ENCODE measurements around the gene COL4A2.
"Not testable (repeated sequence)": the region's sequence is repeated elsewhere in the genome, so short reads cannot be mapped to it uniquely, and the experiment has no call there.

Gene COL4A2

GRCh38 chr13:110484290-110485048 lies 177.4 kb downstream of the COL4A2 start:
- Histone ChIP-seq H3K4me1 (ENCODE audit: control insufficient read depth, insufficient read depth, low read length, poor library complexity, severe bottlenecking) (no peaks in the 10 kb centered on the region), H3K27me3 (replicated peaks; ENCODE audit: control insufficient read depth, insufficient read depth, low read length, poor library complexity, severe bottlenecking) (no peaks in the 10 kb centered on the region), H3K36me3 (ENCODE audit: control insufficient read depth, insufficient read depth, low read length) (no peaks in the 10 kb centered on the region), H3K4me3 (ENCODE audit: insufficient read depth, low read depth, low read length, poor library complexity, severe bottlenecking) (no peak overlapping the region), H3K27ac (ENCODE audit: insufficient read depth, low read length, poor library complexity, severe bottlenecking) (no peak overlapping the region), H3K9me3 (ENCODE audit: control insufficient read depth, low read length) (no peaks in the 10 kb centered on the region)
- DNase-seq: no peak

GRCh38 chr13:110485604-110486003 lies 178.5 kb downstream of the COL4A2 start:
- no peaks in the 10 kb centered on the region for H3K27me3 ChIP-seq (replicated peaks; ENCODE audit: control insufficient read depth, insufficient read depth, low read length, poor library complexity, severe bottlenecking)
- H3K36me3 ChIP-seq (ENCODE audit: control insufficient read depth, insufficient read depth, low read length): no peaks in the 10 kb centered on the region
- no peak overlapping the region for H3K27ac ChIP-seq (ENCODE audit: insufficient read depth, low read length, poor library complexity, severe bottlenecking)
- no peak overlapping the region for H3K4me3 ChIP-seq (ENCODE audit: insufficient read depth, low read depth, low read length, poor library complexity, severe bottlenecking)
- no peaks in the 10 kb centered on the region for H3K4me1 ChIP-seq (ENCODE audit: control insufficient read depth, insufficient read depth, low read length, poor library complexity, severe bottlenecking)
- no peaks in the 10 kb centered on the region for H3K9me3 ChIP-seq (ENCODE audit: control insufficient read depth, low read length)
- DNase-seq: no peak

GRCh38 chr13:110486061-110486715 lies 179.1 kb downstream of the COL4A2 start:
- H3K4me3 ChIP-seq (ENCODE audit: insufficient read depth, low read depth, low read length, poor library complexity, severe bottlenecking): no peak overlapping the region
- H3K36me3 ChIP-seq (ENCODE audit: control insufficient read depth, insufficient read depth, low read length): no peaks in the 10 kb centered on the region

GRCh38 chr13:110486880-110487279 lies 179.8 kb downstream of the COL4A2 start:
- not testable (repeated sequence) for H3K9me3 ChIP-seq (ENCODE audit: control insufficient read depth, low read length); H3K4me1 ChIP-seq (ENCODE audit: control insufficient read depth, insufficient read depth, low read length, poor library complexity, severe bottlenecking); DNase-seq; H3K27me3 ChIP-seq (replicated peaks; ENCODE audit: control insufficient read depth, insufficient read depth, low read length, poor library complexity, severe bottlenecking); H3K36me3 ChIP-seq (ENCODE audit: control insufficient read depth, insufficient read depth, low read length); H3K27ac ChIP-seq (ENCODE audit: insufficient read depth, low read length, poor library complexity, severe bottlenecking); H3K4me3 ChIP-seq (ENCODE audit: insufficient read depth, low read depth, low read length, poor library complexity, severe bottlenecking)

More at GRCh38 chr13:110486061-110486715, 179.1 kb downstream of the COL4A2 start:
- H3K27ac ChIP-seq (ENCODE audit: insufficient read depth, low read length, poor library complexity, severe bottlenecking): no peak overlapping the region
- no peaks in the 10 kb centered on the region for H3K27me3 ChIP-seq (replicated peaks; ENCODE audit: control insufficient read depth, insufficient read depth, low read length, poor library complexity, severe bottlenecking)
- DNase-seq: no peak
- no peaks in the 10 kb centered on the region for H3K9me3 ChIP-seq (ENCODE audit: control insufficient read depth, low read length)
- H3K4me1 ChIP-seq (ENCODE audit: control insufficient read depth, insufficient read depth, low read length, poor library complexity, severe bottlenecking): no peaks in the 10 kb centered on the region

GRCh38 chr13:110490009-110490770 lies 183.1 kb downstream of the COL4A2 start:
- no peak overlapping the region for H3K27ac ChIP-seq (ENCODE audit: insufficient read depth, low read length, poor library complexity, severe bottlenecking)
- no peaks in the 10 kb centered on the region for H3K4me1 ChIP-seq (ENCODE audit: control insufficient read depth, insufficient read depth, low read length, poor library complexity, severe bottlenecking)
- no peak for DNase-seq
- no peaks in the 10 kb centered on the region for H3K36me3 ChIP-seq (ENCODE audit: control insufficient read depth, insufficient read depth, low read length)
- no peaks in the 10 kb centered on the region for H3K27me3 ChIP-seq (replicated peaks; ENCODE audit: control insufficient read depth, insufficient read depth, low read length, poor library complexity, severe bottlenecking)
- no peak overlapping the region for H3K4me3 ChIP-seq (ENCODE audit: insufficient read depth, low read depth, low read length, poor library complexity, severe bottlenecking)
- no peaks in the 10 kb centered on the region for H3K9me3 ChIP-seq (ENCODE audit: control insufficient read depth, low read length)

- no peaks in the 10 kb centered on the region for H3K4me1 ChIP-seq (ENCODE audit: control insufficient read depth, insufficient read depth, low read length, poor library complexity, severe bottlenecking)
- no peaks in the 10 kb centered on the region for H3K9me3 ChIP-seq (ENCODE audit: control insufficient read depth, low read length)
- H3K27me3 ChIP-seq (replicated peaks; ENCODE audit: control insufficient read depth, insufficient read depth, low read length, poor library complexity, severe bottlenecking): no peaks in the 10 kb centered on the region
- H3K4me3 ChIP-seq (ENCODE audit: insufficient read depth, low read depth, low read length, poor library complexity, severe bottlenecking): no peak overlapping the region
- no peak for DNase-seq
- H3K36me3 ChIP-seq (ENCODE audit: control insufficient read depth, insufficient read depth, low read length): no peaks in the 10 kb centered on the region
- H3K27ac ChIP-seq (ENCODE audit: insufficient read depth, low read length, poor library complexity, severe bottlenecking): no peak overlapping the region
These were observed 185.0 kb downstream of the COL4A2 start for GRCh38 chr13:110491869-110492678.

- Histone ChIP-seq H3K4me3 (ENCODE audit: insufficient read depth, low read depth, low read length, poor library complexity, severe bottlenecking) (no peak overlapping the region), H3K27me3 (replicated peaks; ENCODE audit: control insufficient read depth, insufficient read depth, low read length, poor library complexity, severe bottlenecking) (no peaks in the 10 kb centered on the region), H3K27ac (ENCODE audit: insufficient read depth, low read length, poor library complexity, severe bottlenecking) (no peak overlapping the region), H3K4me1 (ENCODE audit: control insufficient read depth, insufficient read depth, low read length, poor library complexity, severe bottlenecking) (no peaks in the 10 kb centered on the region), H3K36me3 (ENCODE audit: control insufficient read depth, insufficient read depth, low read length) (no peaks in the 10 kb centered on the region), H3K9me3 (ENCODE audit: control insufficient read depth, low read length) (no peaks in the 10 kb centered on the region)
- no peak for DNase-seq
These were observed 185.9 kb downstream of the COL4A2 start for GRCh38 chr13:110492679-110493593.

- H3K36me3 ChIP-seq (ENCODE audit: control insufficient read depth, insufficient read depth, low read length): no peaks in the 10 kb centered on the region
- H3K9me3 ChIP-seq (ENCODE audit: control insufficient read depth, low read length): no peaks in the 10 kb centered on the region
- no peak overlapping the region for H3K27ac ChIP-seq (ENCODE audit: insufficient read depth, low read length, poor library complexity, severe bottlenecking)
- H3K27me3 ChIP-seq (replicated peaks; ENCODE audit: control insufficient read depth, insufficient read depth, low read length, poor library complexity, severe bottlenecking): no peaks in the 10 kb centered on the region
- H3K4me3 ChIP-seq (ENCODE audit: insufficient read depth, low read depth, low read length, poor library complexity, severe bottlenecking): no peak overlapping the region
- H3K4me1 ChIP-seq (ENCODE audit: control insufficient read depth, insufficient read depth, low read length, poor library complexity, severe bottlenecking): no peaks in the 10 kb centered on the region
- DNase-seq: no peak
These were observed 186.5 kb downstream of the COL4A2 start for GRCh38 chr13:110493613-110494012.

GRCh38 chr13:110495376-110495775 lies 188.3 kb downstream of the COL4A2 start:
- DNase-seq: no peak
- no peak overlapping the region for H3K4me3 ChIP-seq (ENCODE audit: insufficient read depth, low read depth, low read length, poor library complexity, severe bottlenecking)
- H3K9me3 ChIP-seq (ENCODE audit: control insufficient read depth, low read length): no peaks in the 10 kb centered on the region
- H3K27ac ChIP-seq (ENCODE audit: insufficient read depth, low read length, poor library complexity, severe bottlenecking): no peak overlapping the region
- no peaks in the 10 kb centered on the region for H3K36me3 ChIP-seq (ENCODE audit: control insufficient read depth, insufficient read depth, low read length)
- no peaks in the 10 kb centered on the region for H3K27me3 ChIP-seq (replicated peaks; ENCODE audit: control insufficient read depth, insufficient read depth, low read length, poor library complexity, severe bottlenecking)
- H3K4me1 ChIP-seq (ENCODE audit: control insufficient read depth, insufficient read depth, low read length, poor library complexity, severe bottlenecking): no peaks in the 10 kb centered on the region

Data from effector memory CD4-positive, alpha-beta T cell (primary cell).